Measurements from ENCODE around the gene LYPD6B.

DNA sequence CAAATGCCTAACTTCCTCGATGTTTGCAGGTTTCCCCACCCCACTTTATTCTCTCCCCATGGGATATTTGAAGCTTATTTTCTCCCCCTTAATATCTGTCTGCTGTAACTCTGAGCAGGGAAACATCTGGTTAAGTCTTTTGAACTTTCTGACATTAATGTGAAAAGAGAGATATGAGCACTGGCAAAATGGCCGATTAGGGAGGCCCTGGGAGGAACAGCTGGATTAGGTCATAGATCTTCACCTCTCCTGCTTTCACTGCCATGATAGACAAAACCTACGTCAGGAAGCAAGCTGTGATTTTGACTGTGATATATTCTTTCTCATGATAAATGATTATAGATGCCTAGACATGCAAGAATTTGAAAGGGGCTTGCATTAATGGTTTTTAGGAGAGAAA lies 43.6 kb downstream of the LYPD6B start:
- TF ChIP-seq, protein P1, sequence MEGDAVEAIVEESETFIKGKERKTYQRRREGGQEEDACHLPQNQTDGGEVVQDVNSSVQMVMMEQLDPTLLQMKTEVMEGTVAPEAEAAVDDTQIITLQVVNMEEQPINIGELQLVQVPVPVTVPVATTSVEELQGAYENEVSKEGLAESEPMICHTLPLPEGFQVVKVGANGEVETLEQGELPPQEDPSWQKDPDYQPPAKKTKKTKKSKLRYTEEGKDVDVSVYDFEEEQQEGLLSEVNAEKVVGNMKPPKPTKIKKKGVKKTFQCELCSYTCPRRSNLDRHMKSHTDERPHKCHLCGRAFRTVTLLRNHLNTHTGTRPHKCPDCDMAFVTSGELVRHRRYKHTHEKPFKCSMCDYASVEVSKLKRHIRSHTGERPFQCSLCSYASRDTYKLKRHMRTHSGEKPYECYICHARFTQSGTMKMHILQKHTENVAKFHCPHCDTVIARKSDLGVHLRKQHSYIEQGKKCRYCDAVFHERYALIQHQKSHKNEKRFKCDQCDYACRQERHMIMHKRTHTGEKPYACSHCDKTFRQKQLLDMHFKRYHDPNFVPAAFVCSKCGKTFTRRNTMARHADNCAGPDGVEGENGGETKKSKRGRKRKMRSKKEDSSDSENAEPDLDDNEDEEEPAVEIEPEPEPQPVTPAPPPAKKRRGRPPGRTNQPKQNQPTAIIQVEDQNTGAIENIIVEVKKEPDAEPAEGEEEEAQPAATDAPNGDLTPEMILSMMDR (IDR thresholded peaks at IDR 0.05) = no peak
- TF ChIP-seq EZH2 (IDR thresholded peaks at IDR 0.05; ENCODE audit: borderline replicate concordance, insufficient read depth, low read depth, low read length, poor library complexity, severe bottlenecking) = no peak

Data from B cell (primary cell).